Measurements from ENCODE around the gene SYNM. TPM values are rescaled to one million over a fixed set of nuclear protein-coding genes. Genes with fewer than 3 reads are reported as not detected.

SYNM gene
- total RNA-seq, 1 experiment from 2014 or later, result 2.6 TPM

DNA sequence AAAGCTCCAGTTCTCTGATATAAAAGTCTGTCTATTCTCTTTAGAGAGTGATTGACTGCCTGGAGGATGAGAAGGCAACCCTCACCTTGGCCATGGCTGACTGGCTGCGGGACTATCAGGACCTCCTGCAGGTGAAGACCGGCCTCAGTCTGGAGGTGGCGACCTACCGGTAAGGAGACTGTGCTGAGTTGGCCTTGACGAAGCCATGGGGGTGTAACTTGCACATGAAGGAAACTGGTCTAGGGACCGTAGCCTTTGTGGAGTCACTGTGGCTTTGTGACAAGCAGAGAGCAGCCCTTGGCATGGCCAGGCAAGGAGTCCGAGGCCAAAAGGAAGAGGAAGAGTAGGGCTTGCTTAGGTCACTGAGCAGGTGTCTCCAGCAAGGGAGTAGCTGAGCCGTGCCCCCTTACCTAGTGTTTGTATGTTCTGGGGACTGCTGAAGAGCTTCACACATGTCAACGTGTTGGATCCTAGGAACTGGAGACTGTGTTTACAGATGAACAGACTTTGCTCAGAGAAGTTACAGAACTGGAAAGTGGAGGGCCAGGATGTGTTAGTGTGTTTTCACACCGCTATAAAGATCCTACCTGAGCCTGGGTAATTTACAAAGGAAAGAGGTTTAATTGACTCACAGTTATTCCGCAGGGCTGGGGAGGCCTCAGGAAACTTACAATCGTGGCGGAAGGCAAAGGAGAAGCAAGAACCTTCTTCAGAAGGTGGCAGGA is 8.8 kb downstream of the SYNM start:
- Histone ChIP-seq H3K4me3 (ENCODE audit: low read depth, low read length, poor library complexity, severe bottlenecking) (no peak overlapping the region), H3K27ac (ENCODE audit: low read depth, low read length, poor library complexity, severe bottlenecking) (no peak overlapping the region), H3K27me3 (replicated peaks; ENCODE audit: insufficient read depth, low read depth, low read length, poor library complexity) (no peaks in the 10 kb centered on the region), H3K9me3 (ENCODE audit: low read depth, low read length, poor library complexity, severe bottlenecking) (no peaks in the 10 kb centered on the region), H3K4me1 (ENCODE audit: insufficient read depth, low read length, poor library complexity, severe bottlenecking) (no peaks in the 10 kb centered on the region), H3K36me3 (ENCODE audit: insufficient read depth, low read length, poor library complexity, severe bottlenecking) (no peaks in the 10 kb centered on the region)
- CTCF ChIA-PET, result interaction anchor here (1.3 kb wide), 1 partner anchor 37 kb away, joined by 3 read pairs; no protein-coding TSS in a partner anchor
- DNase-seq (ENCODE audit: low spot score), result no peak
- intact Hi-C loops (cut with micrococcal nuclease; ENCODE audit: unreplicated experiment), result no loop called here
- no peak for TF ChIP-seq EZH2 (IDR thresholded peaks at IDR 0.05; ENCODE audit: borderline replicate concordance, low read depth, low read length, poor library complexity, severe bottlenecking)
- no peak for TF ChIP-seq CTCF (conservative IDR thresholded peaks at IDR 0.05; ENCODE audit: low read depth, low read length)
- POLR2A ChIA-PET (ENCODE audit: low non-redundant PET), result no interaction called here
- BruUV-seq (replicated peaks), result no TSS peak

DNA sequence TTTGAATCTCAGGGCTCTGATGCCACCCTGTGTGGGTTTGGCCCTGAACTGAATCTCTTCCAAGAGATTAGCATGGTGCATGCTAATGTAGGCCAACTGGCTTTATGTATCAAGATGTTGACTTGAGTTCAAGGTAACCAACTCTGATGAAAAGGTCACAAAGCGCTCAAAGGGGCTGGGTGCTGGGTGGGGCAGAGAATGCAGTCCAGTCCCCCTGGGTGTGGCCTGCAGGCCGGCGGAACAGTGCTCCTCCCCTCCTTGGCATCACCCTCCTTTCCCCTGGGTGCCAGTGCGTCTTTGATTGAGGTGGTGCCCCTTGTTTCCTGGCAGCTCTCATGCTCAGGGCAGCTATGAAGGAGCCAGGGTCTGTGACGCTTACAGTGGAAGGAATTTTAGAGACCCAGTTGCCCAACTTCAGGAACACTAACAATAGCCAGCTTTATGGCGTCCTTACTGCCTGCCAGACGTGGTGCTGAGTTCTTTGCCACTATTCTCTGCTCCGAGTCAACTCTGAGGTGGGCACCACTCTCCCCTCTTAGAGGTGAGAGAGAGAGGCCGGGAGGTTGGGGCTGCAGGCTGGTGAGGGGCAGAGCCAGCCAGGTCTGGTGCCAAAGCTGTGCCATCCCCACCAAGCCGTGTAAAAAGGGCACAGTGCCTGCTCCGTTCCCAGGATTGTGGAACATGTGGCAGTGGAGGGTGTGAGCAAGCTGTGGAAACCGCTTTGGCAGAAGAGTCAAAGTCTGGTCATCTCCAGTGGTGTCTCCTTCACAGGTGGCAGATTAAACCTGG is 9.8 kb downstream of the SYNM start:
- Histone ChIP-seq H3K4me3 (ENCODE audit: low read depth, low read length, poor library complexity, severe bottlenecking) (no peak overlapping the region), H3K36me3 (ENCODE audit: insufficient read depth, low read length, poor library complexity, severe bottlenecking) (no peaks in the 10 kb centered on the region), H3K27me3 (replicated peaks; ENCODE audit: insufficient read depth, low read depth, low read length, poor library complexity) (no peaks in the 10 kb centered on the region), H3K9me3 (ENCODE audit: low read depth, low read length, poor library complexity, severe bottlenecking) (no peaks in the 10 kb centered on the region), H3K4me1 (ENCODE audit: insufficient read depth, low read length, poor library complexity, severe bottlenecking) (no peaks in the 10 kb centered on the region), H3K27ac (ENCODE audit: low read depth, low read length, poor library complexity, severe bottlenecking) (no peak overlapping the region)
- ChIA-PET CTCF (no interaction called here), POLR2A (ENCODE audit: low non-redundant PET) (no interaction called here)
- intact Hi-C loops (cut with micrococcal nuclease; ENCODE audit: unreplicated experiment), result no loop called here
- no TSS peak for BruUV-seq (replicated peaks)
- DNase-seq (ENCODE audit: low spot score), result no peak
- no peak for TF ChIP-seq EZH2 (IDR thresholded peaks at IDR 0.05; ENCODE audit: borderline replicate concordance, low read depth, low read length, poor library complexity, severe bottlenecking)
- no peak for TF ChIP-seq CTCF (conservative IDR thresholded peaks at IDR 0.05; ENCODE audit: low read depth, low read length)

DNA sequence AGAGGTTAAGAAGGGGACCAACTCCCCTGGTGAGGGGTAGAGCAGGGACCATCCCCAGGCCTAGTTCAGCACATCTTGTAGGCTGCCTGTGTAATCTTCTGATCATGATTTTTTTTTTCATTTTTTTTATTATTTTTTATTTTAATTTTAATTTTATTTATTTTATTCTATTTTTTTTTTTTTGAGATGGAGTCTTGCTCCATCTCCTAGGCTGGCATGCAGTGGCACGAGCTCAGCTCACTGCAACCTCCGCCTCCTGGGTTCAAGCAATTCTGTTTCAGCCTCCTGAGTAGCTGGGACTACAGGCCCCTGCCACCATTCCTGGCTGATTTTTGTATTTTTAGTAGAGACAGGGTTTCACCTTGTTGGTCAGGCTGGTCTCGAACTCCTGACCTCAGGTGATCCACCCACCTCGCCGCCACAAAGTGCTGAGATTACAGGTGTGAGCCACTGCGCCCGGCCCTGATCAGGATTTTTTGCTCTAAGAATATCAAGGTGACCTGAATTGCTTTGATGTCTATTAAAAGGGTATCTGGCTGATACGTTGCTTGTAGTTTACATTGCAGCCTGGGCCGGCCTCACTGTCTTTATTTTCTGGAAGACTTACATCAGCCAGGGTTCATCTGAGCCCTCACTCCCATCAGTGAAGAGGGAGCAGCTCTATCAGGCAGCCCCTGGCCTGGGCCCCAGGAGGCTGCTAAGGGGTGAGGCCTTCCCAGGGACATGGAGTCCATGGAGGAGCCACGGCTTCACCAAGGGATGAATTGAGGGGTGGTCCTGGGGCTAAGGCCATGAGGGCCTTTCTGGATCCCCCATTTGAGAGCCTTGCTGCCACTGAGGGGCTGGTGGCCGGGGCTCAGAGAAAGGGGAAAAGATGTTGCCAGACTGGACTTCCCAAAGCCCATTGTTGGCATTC is 10.7 kb downstream of the SYNM start:
- H3K27ac ChIP-seq (ENCODE audit: low read depth, low read length, poor library complexity, severe bottlenecking), result no peak overlapping the region
- DNase-seq (ENCODE audit: low spot score), result no peak
- BruUV-seq (replicated peaks), result no TSS peak
- no peaks in the 10 kb centered on the region for H3K9me3 ChIP-seq (ENCODE audit: low read depth, low read length, poor library complexity, severe bottlenecking)
- H3K27me3 ChIP-seq (replicated peaks; ENCODE audit: insufficient read depth, low read depth, low read length, poor library complexity), result no peaks in the 10 kb centered on the region
- H3K4me1 ChIP-seq (ENCODE audit: insufficient read depth, low read length, poor library complexity, severe bottlenecking), result no peaks in the 10 kb centered on the region
- ChIA-PET CTCF (interaction anchor here (0.7 kb wide), 1 partner anchor 106 kb away, joined by 3 read pairs; no protein-coding TSS in a partner anchor), POLR2A (ENCODE audit: low non-redundant PET) (no interaction called here)
- intact Hi-C loops (cut with micrococcal nuclease; ENCODE audit: unreplicated experiment), result no loop called here
- no peaks in the 10 kb centered on the region for H3K36me3 ChIP-seq (ENCODE audit: insufficient read depth, low read length, poor library complexity, severe bottlenecking)
- TF ChIP-seq EZH2 (IDR thresholded peaks at IDR 0.05; ENCODE audit: borderline replicate concordance, low read depth, low read length, poor library complexity, severe bottlenecking) (no peak), CTCF (conservative IDR thresholded peaks at IDR 0.05; ENCODE audit: low read depth, low read length) (no peak)
- no peak overlapping the region for H3K4me3 ChIP-seq (ENCODE audit: low read depth, low read length, poor library complexity, severe bottlenecking)

Data from A673 (cell line).